GM23338 (cell line): ENCODE data around the gene MYLK.

Experiments used
- CREB1 ChIP-seq: fragments of 250-450 bp; sonication (Bioruptor Pico); IDR thresholded peaks from 2 replicates; pipeline ENCODE4 v1.5.0; 2020; ENCODE audit warnings: low read depth, mild to moderate bottlenecking, moderate library complexity
- EZH2 ChIP-seq: fragments of 200-600 bp; sonication (generic); IDR thresholded peaks from one replicate; pipeline ENCODE4 v1.8.0; 2017; ENCODE audit warnings: antibody characterized with exemption, mild to moderate bottlenecking, low read depth; ENCODE audit not compliant: unreplicated experiment
- EZH2phosphoT487 ChIP-seq: fragments of 200-600 bp; sonication (generic); IDR thresholded peaks from one replicate; pipeline ENCODE4 v1.8.1; 2018; ENCODE audit warnings: antibody characterized with exemption; ENCODE audit not compliant: unreplicated experiment
- JUNB ChIP-seq: IDR thresholded peaks from one replicate; pipeline ENCODE4 v1.6.1; 2016; ENCODE audit warnings: antibody characterized with exemption; ENCODE audit not compliant: unreplicated experiment
- NANOG ChIP-seq: IDR thresholded peaks from 2 replicates; pipeline ENCODE4 v1.6.1; 2016; ENCODE audit warnings: antibody characterized with exemption, borderline replicate concordance
- POLR2AphosphoS5 ChIP-seq: IDR thresholded peaks from 2 replicates; pipeline ENCODE4 v1.6.1; 2016; ENCODE audit warnings: antibody characterized with exemption, low read depth
- STAT1 ChIP-seq: IDR thresholded peaks from one replicate; pipeline ENCODE4 v1.6.1; 2016; ENCODE audit warnings: antibody characterized with exemption; ENCODE audit not compliant: unreplicated experiment
- ZNF114 ChIP-seq: fragments of 250-450 bp; sonication (Bioruptor Pico); IDR thresholded peaks from 2 replicates; pipeline ENCODE4 v1.5.0; 2020; ENCODE audit warnings: mild to moderate bottlenecking, moderate library complexity
- ZNF331 ChIP-seq: fragments of 250-450 bp; sonication (Bioruptor Pico); IDR thresholded peaks from 2 replicates; pipeline ENCODE4 v1.5.0; 2020; ENCODE audit warnings: low read depth, mild to moderate bottlenecking, moderate library complexity
- TF ChIP-seq, protein P1 (sequence below), 2 experiments: fragments of 200-600 bp in 1 of 2; sonication (generic) in 1 of 2; conservative IDR thresholded peaks; 2 replicates each; pipeline versions ENCODE4 v1.5.1 to v1.6.1; 2016 to 2017; ENCODE audit warnings: antibody characterized with exemption in 2 of 2, low read depth in 2 of 2, mild to moderate bottlenecking in 2 of 2, moderate library complexity in 1 of 2
- TF ChIP-seq, protein P2 (sequence below): IDR thresholded peaks from one replicate; pipeline ENCODE4 v1.6.1; 2018; ENCODE audit warnings: antibody characterized with exemption; ENCODE audit not compliant: unreplicated experiment
- TF ChIP-seq, protein P3 (sequence below): IDR thresholded peaks from 2 replicates; pipeline ENCODE4 v1.6.1; 2016; ENCODE audit warnings: antibody characterized with exemption
- TF ChIP-seq, protein P4 (sequence below): fragments of 250-450 bp; sonication (Bioruptor Pico); IDR thresholded peaks from 2 replicates; pipeline ENCODE4 v1.5.0; 2020; ENCODE audit warnings: mild to moderate bottlenecking, moderate library complexity

DNA sequence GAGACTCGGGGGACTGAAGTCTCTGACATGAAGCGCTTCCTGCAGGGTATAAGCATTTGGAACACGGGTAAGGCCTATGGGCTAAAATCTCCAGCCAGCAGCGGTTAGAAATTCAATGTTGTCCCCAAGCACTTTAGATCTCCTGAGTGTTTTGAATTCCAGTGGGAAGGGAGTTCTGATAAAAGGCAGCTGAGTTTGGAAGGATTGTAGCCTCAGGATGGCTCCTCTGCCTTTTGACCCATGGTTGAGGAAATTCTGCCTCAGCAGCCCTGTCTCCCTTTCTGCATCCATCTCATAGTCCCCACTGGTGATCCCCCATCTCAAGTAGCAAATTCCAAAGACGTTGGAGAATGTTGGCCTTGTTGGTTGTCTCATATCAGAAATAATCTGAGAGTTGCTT lies 275.1 kb downstream of the MYLK start:
- no peak for TF ChIP-seq EZH2
- TF ChIP-seq, protein P1, sequence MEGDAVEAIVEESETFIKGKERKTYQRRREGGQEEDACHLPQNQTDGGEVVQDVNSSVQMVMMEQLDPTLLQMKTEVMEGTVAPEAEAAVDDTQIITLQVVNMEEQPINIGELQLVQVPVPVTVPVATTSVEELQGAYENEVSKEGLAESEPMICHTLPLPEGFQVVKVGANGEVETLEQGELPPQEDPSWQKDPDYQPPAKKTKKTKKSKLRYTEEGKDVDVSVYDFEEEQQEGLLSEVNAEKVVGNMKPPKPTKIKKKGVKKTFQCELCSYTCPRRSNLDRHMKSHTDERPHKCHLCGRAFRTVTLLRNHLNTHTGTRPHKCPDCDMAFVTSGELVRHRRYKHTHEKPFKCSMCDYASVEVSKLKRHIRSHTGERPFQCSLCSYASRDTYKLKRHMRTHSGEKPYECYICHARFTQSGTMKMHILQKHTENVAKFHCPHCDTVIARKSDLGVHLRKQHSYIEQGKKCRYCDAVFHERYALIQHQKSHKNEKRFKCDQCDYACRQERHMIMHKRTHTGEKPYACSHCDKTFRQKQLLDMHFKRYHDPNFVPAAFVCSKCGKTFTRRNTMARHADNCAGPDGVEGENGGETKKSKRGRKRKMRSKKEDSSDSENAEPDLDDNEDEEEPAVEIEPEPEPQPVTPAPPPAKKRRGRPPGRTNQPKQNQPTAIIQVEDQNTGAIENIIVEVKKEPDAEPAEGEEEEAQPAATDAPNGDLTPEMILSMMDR (conservative IDR thresholded peaks at IDR 0.05; ENCODE audit: low read depth in 2 of 2) = no peak
- TF ChIP-seq, protein P2, sequence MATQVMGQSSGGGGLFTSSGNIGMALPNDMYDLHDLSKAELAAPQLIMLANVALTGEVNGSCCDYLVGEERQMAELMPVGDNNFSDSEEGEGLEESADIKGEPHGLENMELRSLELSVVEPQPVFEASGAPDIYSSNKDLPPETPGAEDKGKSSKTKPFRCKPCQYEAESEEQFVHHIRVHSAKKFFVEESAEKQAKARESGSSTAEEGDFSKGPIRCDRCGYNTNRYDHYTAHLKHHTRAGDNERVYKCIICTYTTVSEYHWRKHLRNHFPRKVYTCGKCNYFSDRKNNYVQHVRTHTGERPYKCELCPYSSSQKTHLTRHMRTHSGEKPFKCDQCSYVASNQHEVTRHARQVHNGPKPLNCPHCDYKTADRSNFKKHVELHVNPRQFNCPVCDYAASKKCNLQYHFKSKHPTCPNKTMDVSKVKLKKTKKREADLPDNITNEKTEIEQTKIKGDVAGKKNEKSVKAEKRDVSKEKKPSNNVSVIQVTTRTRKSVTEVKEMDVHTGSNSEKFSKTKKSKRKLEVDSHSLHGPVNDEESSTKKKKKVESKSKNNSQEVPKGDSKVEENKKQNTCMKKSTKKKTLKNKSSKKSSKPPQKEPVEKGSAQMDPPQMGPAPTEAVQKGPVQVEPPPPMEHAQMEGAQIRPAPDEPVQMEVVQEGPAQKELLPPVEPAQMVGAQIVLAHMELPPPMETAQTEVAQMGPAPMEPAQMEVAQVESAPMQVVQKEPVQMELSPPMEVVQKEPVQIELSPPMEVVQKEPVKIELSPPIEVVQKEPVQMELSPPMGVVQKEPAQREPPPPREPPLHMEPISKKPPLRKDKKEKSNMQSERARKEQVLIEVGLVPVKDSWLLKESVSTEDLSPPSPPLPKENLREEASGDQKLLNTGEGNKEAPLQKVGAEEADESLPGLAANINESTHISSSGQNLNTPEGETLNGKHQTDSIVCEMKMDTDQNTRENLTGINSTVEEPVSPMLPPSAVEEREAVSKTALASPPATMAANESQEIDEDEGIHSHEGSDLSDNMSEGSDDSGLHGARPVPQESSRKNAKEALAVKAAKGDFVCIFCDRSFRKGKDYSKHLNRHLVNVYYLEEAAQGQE = no peak
- TF ChIP-seq POLR2AphosphoS5 = no peak
- no peak for TF ChIP-seq EZH2phosphoT487
- no peak for TF ChIP-seq CREB1 (CRISPR knock-in tag)
- TF ChIP-seq ZNF331 = no peak
- TF ChIP-seq NANOG = no peak
- no peak for TF ChIP-seq JUNB
- TF ChIP-seq, protein P3, sequence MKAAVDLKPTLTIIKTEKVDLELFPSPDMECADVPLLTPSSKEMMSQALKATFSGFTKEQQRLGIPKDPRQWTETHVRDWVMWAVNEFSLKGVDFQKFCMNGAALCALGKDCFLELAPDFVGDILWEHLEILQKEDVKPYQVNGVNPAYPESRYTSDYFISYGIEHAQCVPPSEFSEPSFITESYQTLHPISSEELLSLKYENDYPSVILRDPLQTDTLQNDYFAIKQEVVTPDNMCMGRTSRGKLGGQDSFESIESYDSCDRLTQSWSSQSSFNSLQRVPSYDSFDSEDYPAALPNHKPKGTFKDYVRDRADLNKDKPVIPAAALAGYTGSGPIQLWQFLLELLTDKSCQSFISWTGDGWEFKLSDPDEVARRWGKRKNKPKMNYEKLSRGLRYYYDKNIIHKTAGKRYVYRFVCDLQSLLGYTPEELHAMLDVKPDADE = no peak
- TF ChIP-seq STAT1 = no peak
- no peak for TF ChIP-seq ZNF114 (CRISPR knock-in tag)
- TF ChIP-seq, protein P4, sequence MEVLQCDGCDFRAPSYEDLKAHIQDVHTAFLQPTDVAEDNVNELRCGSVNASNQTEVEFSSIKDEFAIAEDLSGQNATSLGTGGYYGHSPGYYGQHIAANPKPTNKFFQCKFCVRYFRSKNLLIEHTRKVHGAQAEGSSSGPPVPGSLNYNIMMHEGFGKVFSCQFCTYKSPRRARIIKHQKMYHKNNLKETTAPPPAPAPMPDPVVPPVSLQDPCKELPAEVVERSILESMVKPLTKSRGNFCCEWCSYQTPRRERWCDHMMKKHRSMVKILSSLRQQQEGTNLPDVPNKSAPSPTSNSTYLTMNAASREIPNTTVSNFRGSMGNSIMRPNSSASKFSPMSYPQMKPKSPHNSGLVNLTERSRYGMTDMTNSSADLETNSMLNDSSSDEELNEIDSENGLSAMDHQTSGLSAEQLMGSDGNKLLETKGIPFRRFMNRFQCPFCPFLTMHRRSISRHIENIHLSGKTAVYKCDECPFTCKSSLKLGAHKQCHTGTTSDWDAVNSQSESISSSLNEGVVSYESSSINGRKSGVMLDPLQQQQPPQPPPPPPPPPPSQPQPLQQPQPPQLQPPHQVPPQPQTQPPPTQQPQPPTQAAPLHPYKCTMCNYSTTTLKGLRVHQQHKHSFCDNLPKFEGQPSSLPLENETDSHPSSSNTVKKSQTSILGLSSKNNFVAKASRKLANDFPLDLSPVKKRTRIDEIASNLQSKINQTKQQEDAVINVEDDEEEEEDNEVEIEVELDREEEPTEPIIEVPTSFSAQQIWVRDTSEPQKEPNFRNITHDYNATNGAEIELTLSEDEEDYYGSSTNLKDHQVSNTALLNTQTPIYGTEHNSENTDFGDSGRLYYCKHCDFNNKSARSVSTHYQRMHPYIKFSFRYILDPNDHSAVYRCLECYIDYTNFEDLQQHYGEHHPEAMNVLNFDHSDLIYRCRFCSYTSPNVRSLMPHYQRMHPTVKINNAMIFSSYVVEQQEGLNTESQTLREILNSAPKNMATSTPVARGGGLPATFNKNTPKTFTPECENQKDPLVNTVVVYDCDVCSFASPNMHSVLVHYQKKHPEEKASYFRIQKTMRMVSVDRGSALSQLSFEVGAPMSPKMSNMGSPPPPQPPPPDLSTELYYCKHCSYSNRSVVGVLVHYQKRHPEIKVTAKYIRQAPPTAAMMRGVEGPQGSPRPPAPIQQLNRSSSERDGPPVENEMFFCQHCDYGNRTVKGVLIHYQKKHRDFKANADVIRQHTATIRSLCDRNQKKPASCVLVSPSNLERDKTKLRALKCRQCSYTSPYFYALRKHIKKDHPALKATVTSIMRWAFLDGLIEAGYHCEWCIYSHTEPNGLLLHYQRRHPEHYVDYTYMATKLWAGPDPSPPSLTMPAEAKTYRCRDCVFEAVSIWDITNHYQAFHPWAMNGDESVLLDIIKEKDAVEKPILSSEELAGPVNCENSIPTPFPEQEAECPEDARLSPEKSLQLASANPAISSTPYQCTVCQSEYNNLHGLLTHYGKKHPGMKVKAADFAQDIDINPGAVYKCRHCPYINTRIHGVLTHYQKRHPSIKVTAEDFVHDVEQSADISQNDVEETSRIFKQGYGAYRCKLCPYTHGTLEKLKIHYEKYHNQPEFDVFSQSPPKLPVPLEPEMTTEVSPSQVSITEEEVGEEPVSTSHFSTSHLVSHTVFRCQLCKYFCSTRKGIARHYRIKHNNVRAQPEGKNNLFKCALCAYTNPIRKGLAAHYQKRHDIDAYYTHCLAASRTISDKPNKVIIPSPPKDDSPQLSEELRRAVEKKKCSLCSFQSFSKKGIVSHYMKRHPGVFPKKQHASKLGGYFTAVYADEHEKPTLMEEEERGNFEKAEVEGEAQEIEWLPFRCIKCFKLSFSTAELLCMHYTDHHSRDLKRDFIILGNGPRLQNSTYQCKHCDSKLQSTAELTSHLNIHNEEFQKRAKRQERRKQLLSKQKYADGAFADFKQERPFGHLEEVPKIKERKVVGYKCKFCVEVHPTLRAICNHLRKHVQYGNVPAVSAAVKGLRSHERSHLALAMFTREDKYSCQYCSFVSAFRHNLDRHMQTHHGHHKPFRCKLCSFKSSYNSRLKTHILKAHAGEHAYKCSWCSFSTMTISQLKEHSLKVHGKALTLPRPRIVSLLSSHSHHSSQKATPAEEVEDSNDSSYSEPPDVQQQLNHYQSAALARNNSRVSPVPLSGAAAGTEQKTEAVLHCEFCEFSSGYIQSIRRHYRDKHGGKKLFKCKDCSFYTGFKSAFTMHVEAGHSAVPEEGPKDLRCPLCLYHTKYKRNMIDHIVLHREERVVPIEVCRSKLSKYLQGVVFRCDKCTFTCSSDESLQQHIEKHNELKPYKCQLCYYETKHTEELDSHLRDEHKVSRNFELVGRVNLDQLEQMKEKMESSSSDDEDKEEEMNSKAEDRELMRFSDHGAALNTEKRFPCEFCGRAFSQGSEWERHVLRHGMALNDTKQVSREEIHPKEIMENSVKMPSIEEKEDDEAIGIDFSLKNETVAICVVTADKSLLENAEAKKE (CRISPR knock-in tag) = no peak
